Measurements from ENCODE around the gene RAP1GAP2.

Gene RAP1GAP2

GRCh38 chr17:2945299-2945698 lies 149.1 kb downstream of the RAP1GAP2 start:
- Mint-ChIP-seq H3K4me1 (ENCODE audit: low read depth) (peaks cover 8% of the 10 kb centered on the region), H3K4me3 (no peak overlapping the region), H3K36me3 (ENCODE audit: low read depth) (no peaks in the 10 kb centered on the region), H3K27me3 (ENCODE audit: low read depth) (peaks cover 11% of the 10 kb centered on the region), H3K9me3 (no peaks in the 10 kb centered on the region), H3K27ac (no peak overlapping the region)
- no peak for DNase-seq (ENCODE audit: low spot score)

- no peak for DNase-seq (ENCODE audit: low spot score)
- peaks cover 11% of the 10 kb centered on the region for H3K27me3 Mint-ChIP-seq (ENCODE audit: low read depth)
- H3K9me3 Mint-ChIP-seq: no peaks in the 10 kb centered on the region
- no peak overlapping the region for H3K27ac Mint-ChIP-seq
- H3K4me3 Mint-ChIP-seq: no peak overlapping the region
- peaks cover 8% of the 10 kb centered on the region for H3K4me1 Mint-ChIP-seq (ENCODE audit: low read depth)
- H3K36me3 Mint-ChIP-seq (ENCODE audit: low read depth): no peaks in the 10 kb centered on the region
These were observed 149.9 kb downstream of the RAP1GAP2 start for GRCh38 chr17:2946144-2946543.

- DNase-seq (ENCODE audit: low spot score): no peak
- H3K9me3 Mint-ChIP-seq: no peaks in the 10 kb centered on the region
- no peak overlapping the region for H3K27ac Mint-ChIP-seq
- no peaks in the 10 kb centered on the region for H3K36me3 Mint-ChIP-seq (ENCODE audit: low read depth)
- no peak overlapping the region for H3K4me3 Mint-ChIP-seq
- peaks cover 8% of the 10 kb centered on the region for H3K4me1 Mint-ChIP-seq (ENCODE audit: low read depth)
- peaks cover 11% of the 10 kb centered on the region for H3K27me3 Mint-ChIP-seq (ENCODE audit: low read depth)
These were observed 151.3 kb downstream of the RAP1GAP2 start for GRCh38 chr17:2947588-2947950.

GRCh38 chr17:2947996-2948550 lies 151.8 kb downstream of the RAP1GAP2 start:
- Mint-ChIP-seq H3K27ac (no peak overlapping the region), H3K4me1 (ENCODE audit: low read depth) (peaks cover 8% of the 10 kb centered on the region), H3K9me3 (no peaks in the 10 kb centered on the region)

GRCh38 chr17:2948721-2949468 lies 152.7 kb downstream of the RAP1GAP2 start:
- H3K4me1 Mint-ChIP-seq (ENCODE audit: low read depth): peaks cover 8% of the 10 kb centered on the region
- no peak overlapping the region for H3K4me3 Mint-ChIP-seq
- no peaks in the 10 kb centered on the region for H3K36me3 Mint-ChIP-seq (ENCODE audit: low read depth)
- H3K9me3 Mint-ChIP-seq: no peaks in the 10 kb centered on the region
- peaks cover 9% of the 10 kb centered on the region for H3K27me3 Mint-ChIP-seq (ENCODE audit: low read depth)
- no peak overlapping the region for H3K27ac Mint-ChIP-seq
- DNase-seq (ENCODE audit: low spot score): no peak

More at GRCh38 chr17:2947996-2948550, 151.8 kb downstream of the RAP1GAP2 start:
- no peak for DNase-seq (ENCODE audit: low spot score)
- H3K4me3 Mint-ChIP-seq: no peak overlapping the region
- H3K27me3 Mint-ChIP-seq (ENCODE audit: low read depth): peaks cover 11% of the 10 kb centered on the region
- H3K36me3 Mint-ChIP-seq (ENCODE audit: low read depth): no peaks in the 10 kb centered on the region

- H3K4me1 Mint-ChIP-seq (ENCODE audit: low read depth): peaks cover 3% of the 10 kb centered on the region
- no peaks in the 10 kb centered on the region for H3K36me3 Mint-ChIP-seq (ENCODE audit: low read depth)
- H3K4me3 Mint-ChIP-seq: no peak overlapping the region
- DNase-seq (ENCODE audit: low spot score): no peak
- H3K9me3 Mint-ChIP-seq: no peaks in the 10 kb centered on the region
- peaks cover 5% of the 10 kb centered on the region for H3K27me3 Mint-ChIP-seq (ENCODE audit: low read depth)
- H3K27ac Mint-ChIP-seq: no peak overlapping the region
These were observed 153.3 kb downstream of the RAP1GAP2 start for GRCh38 chr17:2949469-2950044.

GRCh38 chr17:2950846-2951245 lies 154.6 kb downstream of the RAP1GAP2 start:
- DNase-seq (ENCODE audit: low spot score): no peak
- Mint-ChIP-seq H3K36me3 (ENCODE audit: low read depth) (no peaks in the 10 kb centered on the region), H3K27ac (no peak overlapping the region), H3K4me3 (no peak overlapping the region), H3K27me3 (ENCODE audit: low read depth) (peaks cover 5% of the 10 kb centered on the region), H3K9me3 (no peaks in the 10 kb centered on the region), H3K4me1 (ENCODE audit: low read depth) (peaks cover 8% of the 10 kb centered on the region)

GRCh38 chr17:2952174-2952845 lies 156.1 kb downstream of the RAP1GAP2 start:
- no peak for DNase-seq (ENCODE audit: low spot score)
- H3K4me1 Mint-ChIP-seq (ENCODE audit: low read depth): peaks cover 11% of the 10 kb centered on the region
- no peaks in the 10 kb centered on the region for H3K9me3 Mint-ChIP-seq
- no peak overlapping the region for H3K27ac Mint-ChIP-seq
- H3K4me3 Mint-ChIP-seq: no peak overlapping the region
- peaks cover 7% of the 10 kb centered on the region for H3K27me3 Mint-ChIP-seq (ENCODE audit: low read depth)
- no peaks in the 10 kb centered on the region for H3K36me3 Mint-ChIP-seq (ENCODE audit: low read depth)

- H3K27ac Mint-ChIP-seq: no peak overlapping the region
- no peak overlapping the region for H3K4me3 Mint-ChIP-seq
- peaks cover 7% of the 10 kb centered on the region for H3K27me3 Mint-ChIP-seq (ENCODE audit: low read depth)
- DNase-seq (ENCODE audit: low spot score): peak; percentile 7
- H3K4me1 Mint-ChIP-seq (ENCODE audit: low read depth): peaks cover 11% of the 10 kb centered on the region
- no peaks in the 10 kb centered on the region for H3K9me3 Mint-ChIP-seq
- H3K36me3 Mint-ChIP-seq (ENCODE audit: low read depth): no peaks in the 10 kb centered on the region
These were observed 158.7 kb downstream of the RAP1GAP2 start for GRCh38 chr17:2954898-2955445.

GRCh38 chr17:2955931-2956582 lies 159.8 kb downstream of the RAP1GAP2 start:
- H3K4me3 Mint-ChIP-seq: no peak overlapping the region
- peaks cover 7% of the 10 kb centered on the region for H3K27me3 Mint-ChIP-seq (ENCODE audit: low read depth)
- no peak overlapping the region for H3K27ac Mint-ChIP-seq
- H3K4me1 Mint-ChIP-seq (ENCODE audit: low read depth): peaks cover 11% of the 10 kb centered on the region
- no peaks in the 10 kb centered on the region for H3K36me3 Mint-ChIP-seq (ENCODE audit: low read depth)
- DNase-seq (ENCODE audit: low spot score): no peak
- no peaks in the 10 kb centered on the region for H3K9me3 Mint-ChIP-seq

- H3K9me3 Mint-ChIP-seq: no peaks in the 10 kb centered on the region
- no peaks in the 10 kb centered on the region for H3K36me3 Mint-ChIP-seq (ENCODE audit: low read depth)
- peaks cover 11% of the 10 kb centered on the region for H3K4me1 Mint-ChIP-seq (ENCODE audit: low read depth)
- peaks cover 7% of the 10 kb centered on the region for H3K27me3 Mint-ChIP-seq (ENCODE audit: low read depth)
- H3K27ac Mint-ChIP-seq: no peak overlapping the region
- H3K4me3 Mint-ChIP-seq: no peak overlapping the region
- no peak for DNase-seq (ENCODE audit: low spot score)
These were observed 161.5 kb downstream of the RAP1GAP2 start for GRCh38 chr17:2957631-2958286.

- Mint-ChIP-seq H3K27me3 (ENCODE audit: low read depth) (peaks cover 7% of the 10 kb centered on the region), H3K36me3 (ENCODE audit: low read depth) (no peaks in the 10 kb centered on the region), H3K27ac (no peak overlapping the region), H3K9me3 (no peaks in the 10 kb centered on the region), H3K4me1 (ENCODE audit: low read depth) (peaks cover 11% of the 10 kb centered on the region), H3K4me3 (no peak overlapping the region)
- DNase-seq (ENCODE audit: low spot score): no peak
These were observed 162.5 kb downstream of the RAP1GAP2 start for GRCh38 chr17:2958706-2959222.

Measured in T-helper 2 cell treated with Interferon-gamma antibody and Interleukin-4, amounts not matched to agents 5 μg/mL and 100 μg/mL, for 36 hours (primary cell).